Measurements from ENCODE around the gene IKZF1. TPM values are rescaled to one million over a fixed set of nuclear protein-coding genes. Genes with fewer than 3 reads are reported as not detected.

The IKZF1 gene
- total and polyA plus RNA-seq, 12 donors, result 0.98 to 31.5 (median 9.4) TPM

DNA sequence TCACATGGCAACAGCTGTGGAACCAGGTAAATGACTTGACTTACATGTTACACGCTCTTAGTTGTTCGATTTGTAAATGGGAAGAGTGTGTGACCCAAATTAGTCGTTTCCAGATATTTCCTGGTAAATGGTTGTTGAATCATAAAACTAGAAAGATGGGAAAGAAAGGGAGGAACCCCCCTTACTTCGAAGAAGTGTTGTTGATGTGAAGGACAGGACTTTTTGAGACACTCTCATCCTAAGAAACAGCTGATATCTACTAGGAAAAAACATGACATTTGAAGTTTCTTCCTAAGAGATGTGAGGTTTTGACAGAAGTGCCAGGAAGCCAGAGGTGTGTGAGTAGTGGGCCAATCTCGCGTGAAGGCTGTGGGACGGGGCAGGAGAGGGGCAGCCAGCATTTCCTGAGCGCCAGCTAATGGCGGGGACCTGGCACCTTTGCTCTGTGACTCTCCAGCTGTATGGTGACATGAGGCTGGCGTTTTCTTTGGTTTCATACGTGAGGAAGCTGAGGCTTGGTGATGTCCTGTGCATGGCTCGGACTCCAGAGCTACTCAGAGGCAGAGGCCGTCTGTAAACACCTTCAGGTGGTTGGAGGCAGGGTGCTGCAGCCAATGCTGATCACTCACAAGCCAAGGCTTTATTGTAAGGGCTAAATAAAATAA is 53.7 kb downstream of the IKZF1 start:
- no peak for TF ChIP-seq POLR2A (IDR thresholded peaks at IDR 0.05)
- TF ChIP-seq CTCF (IDR thresholded peaks at IDR 0.05), result no peak
- intact Hi-C loops (cut with DNase I), result no loop called here
- Histone ChIP-seq H3K4me1 (replicated peaks in 1 of 2) (no peaks in the 10 kb centered on the region), H3K9me3 (replicated peaks in 1 of 3) (no peaks in the 10 kb centered on the region), H3K4me3 (no peak overlapping the region), H3K36me3 (replicated peaks in 1 of 2) (no peaks in the 10 kb centered on the region), H3K27ac (no peak overlapping the region), H3K27me3 (no peaks in the 10 kb centered on the region)
- WGBS, 4 donors, result 60 to 79% (median 65%) methylated on average over 13 of the region's 13 CpGs
- no peak for DNase-seq

DNA sequence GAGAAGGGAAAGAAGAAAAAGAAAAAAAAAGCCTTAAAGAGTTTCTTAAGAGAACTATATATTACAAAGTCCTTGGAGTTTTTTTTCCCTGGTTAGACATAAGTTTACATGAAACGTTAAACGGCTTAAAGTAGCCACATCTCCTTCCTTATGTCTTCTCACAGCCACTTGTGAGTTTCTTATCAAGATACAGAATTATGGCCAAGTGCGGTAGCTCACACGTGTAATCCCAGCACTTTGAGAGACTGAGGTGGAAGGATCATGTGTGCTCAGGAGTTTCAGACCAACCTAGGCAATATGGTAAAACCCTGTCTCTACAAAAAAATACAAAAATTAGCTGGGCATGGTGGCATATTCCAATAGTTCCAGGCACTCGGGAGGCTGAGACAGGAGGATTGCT is 54.3 kb downstream of the IKZF1 start:
- 55 to 70% (median 64%) methylated on average over 5 of the region's 5 CpGs for WGBS, 4 donors
- H3K27me3 ChIP-seq, result no peaks in the 10 kb centered on the region
- H3K9me3 ChIP-seq (replicated peaks in 1 of 3), result no peaks in the 10 kb centered on the region
- DNase-seq, result no peak
- no peak overlapping the region for H3K4me3 ChIP-seq
- intact Hi-C loops (cut with DNase I), result no loop called here
- no peak for TF ChIP-seq CTCF (IDR thresholded peaks at IDR 0.05)
- no peaks in the 10 kb centered on the region for H3K4me1 ChIP-seq (replicated peaks in 1 of 2)
- H3K36me3 ChIP-seq (replicated peaks in 1 of 2), result no peaks in the 10 kb centered on the region
- no peak overlapping the region for H3K27ac ChIP-seq

- intact Hi-C loops (cut with DNase I), result no loop called here
- no peak for DNase-seq
- Histone ChIP-seq H3K27me3 (no peaks in the 10 kb centered on the region), H3K27ac (peak overlapping the region in 1 of 5 donors; percentile 3), H3K4me3 (no peak overlapping the region), H3K9me3 (replicated peaks in 1 of 3) (no peaks in the 10 kb centered on the region), H3K4me1 (replicated peaks in 1 of 2) (no peaks in the 10 kb centered on the region), H3K36me3 (replicated peaks in 1 of 2) (no peaks in the 10 kb centered on the region)
- TF ChIP-seq POLR2A (IDR thresholded peaks at IDR 0.05) (no peak), CTCF (IDR thresholded peaks at IDR 0.05) (no peak)
- WGBS, 4 donors, result 79 to 85% (median 84%) methylated on average over 8 to 9 of the region's 9 CpGs
These were observed 54.9 kb downstream of the IKZF1 start for GRCh38 chr7:50359258-50359994.

DNA sequence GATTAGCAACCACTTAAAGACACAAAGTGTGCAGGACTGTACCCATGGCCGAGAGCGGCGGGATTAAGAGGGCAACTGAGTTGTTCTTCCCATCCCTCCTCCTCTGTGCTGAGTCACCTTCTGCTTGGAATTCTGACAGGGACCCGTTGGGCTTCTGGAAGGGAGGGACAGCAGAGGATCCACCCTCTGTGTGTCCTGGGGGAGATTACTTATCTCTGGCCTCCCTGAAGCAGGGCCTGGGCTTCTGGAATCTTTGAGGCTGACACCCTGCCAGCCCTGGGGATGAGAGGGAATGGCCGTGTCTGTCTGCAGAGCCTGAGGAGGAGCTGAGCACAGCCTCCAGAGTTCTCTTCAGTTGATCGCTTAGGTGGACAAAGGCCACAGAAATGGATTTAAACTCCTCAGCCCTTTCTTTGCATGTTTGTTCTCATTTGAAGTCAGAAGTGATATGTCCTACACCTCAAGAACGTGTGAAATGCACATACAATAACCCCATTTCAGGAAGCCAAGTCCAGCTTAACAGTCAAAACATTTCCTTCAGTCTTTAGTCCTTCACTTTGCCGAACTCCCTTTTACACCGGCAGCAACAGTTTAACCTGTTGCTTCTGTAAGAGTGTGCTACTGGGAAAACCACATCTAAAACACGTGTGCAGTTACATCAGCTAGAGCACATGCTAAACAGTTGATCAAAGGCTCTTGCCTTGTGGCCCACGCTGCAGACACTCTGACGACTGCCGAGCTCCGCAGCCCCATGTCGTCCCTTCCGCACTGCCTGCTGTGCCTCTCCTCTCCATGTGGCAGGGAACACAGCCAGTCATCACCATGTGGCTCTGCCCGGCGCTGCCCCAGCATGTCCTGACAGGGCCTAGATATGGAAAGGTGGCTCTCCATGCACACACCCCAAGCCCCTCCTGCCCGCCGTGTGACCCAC is 55.7 kb downstream of the IKZF1 start:
- intact Hi-C loops (cut with DNase I), result no loop called here
- Histone ChIP-seq H3K4me3 (no peak overlapping the region), H3K4me1 (replicated peaks in 1 of 2) (no peaks in the 10 kb centered on the region), H3K27me3 (no peaks in the 10 kb centered on the region), H3K9me3 (replicated peaks in 1 of 3) (no peaks in the 10 kb centered on the region), H3K36me3 (replicated peaks in 1 of 2) (no peaks in the 10 kb centered on the region), H3K27ac (peak overlapping the region in 1 of 5 donors; percentile 3)
- WGBS, 4 donors, result 62 to 67% (median 66%) methylated on average over 16 to 20 of the region's 20 CpGs
- no peak for DNase-seq
- TF ChIP-seq POLR2A (IDR thresholded peaks at IDR 0.05) (no peak), CTCF (IDR thresholded peaks at IDR 0.05) (no peak)

All from adrenal gland (tissue), 12 donors.